ENCODE measurements around the gene B4GALNT1.
"Not testable (repeated sequence)": the region's sequence is repeated elsewhere in the genome, so short reads cannot be mapped to it uniquely, and the experiment has no call there.

- not testable (repeated sequence) for TF ChIP-seq CTCF (conservative IDR thresholded peaks at IDR 0.05 in 1 of 2, IDR thresholded peaks at IDR 0.05 in 1 of 2; ENCODE audit: low read depth in 1 of 2, low read length in 2 of 2); EZH2 (IDR thresholded peaks at IDR 0.05; ENCODE audit: low read length, missing control alignments)
Measured at GRCh38 chr12:57618431-57618830, 14.6 kb downstream of the B4GALNT1 start.

Measured in fibroblast of lung (primary cell).